ENCODE measurements around the gene NPRL2.

The NPRL2 gene

DNA sequence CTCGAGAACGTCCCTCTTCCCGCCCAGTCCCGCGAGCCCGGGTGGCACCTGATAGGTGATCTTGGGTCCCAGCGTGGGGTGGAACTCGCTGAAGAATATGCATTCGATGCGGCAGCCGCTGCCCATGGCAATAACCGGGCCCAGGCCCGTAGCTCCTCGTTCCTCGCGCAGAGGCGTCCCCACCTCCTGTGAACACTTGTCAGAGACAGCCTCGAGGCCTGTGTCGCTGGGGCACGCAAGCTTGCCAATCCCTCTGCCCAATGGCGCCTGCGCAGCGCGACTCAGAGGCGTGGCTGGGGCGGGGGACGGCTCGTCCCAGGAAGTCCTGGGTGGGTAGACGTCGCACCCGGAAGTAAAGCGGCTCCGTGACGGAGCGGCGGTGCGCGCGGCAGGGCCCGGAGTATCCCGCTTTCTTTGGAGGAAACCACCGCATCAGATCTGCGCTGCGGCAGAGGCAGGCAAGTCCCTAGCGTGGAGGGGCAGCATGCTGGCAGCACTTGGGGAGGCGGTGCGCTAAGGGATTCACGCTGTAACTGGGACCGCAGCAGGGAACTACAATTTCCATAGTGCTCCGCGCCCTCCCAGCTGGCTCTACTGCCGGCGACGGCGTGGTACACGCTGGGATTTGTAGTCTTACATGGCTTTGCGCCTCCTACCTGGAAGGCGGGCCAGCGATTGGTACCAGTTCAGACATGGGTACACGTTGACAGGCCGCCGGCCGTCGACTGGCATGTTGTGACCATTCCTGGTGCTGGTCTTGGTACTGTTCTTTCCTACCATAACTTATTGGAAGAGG is at the start of gene NPRL2, which contains the start of gene CYB561D2:
NPRL2 (minus strand) TSS at position 249 of the 796 bp plus-strand sequence; CDS start at position 126, 123 bp downstream.
CYB561D2 (plus strand) TSS at position 336 of the 796 bp plus-strand sequence. CDS start 572 bp downstream, outside the sequence.
- peak; percentile 73 to 91 for DNase-seq

DNA sequence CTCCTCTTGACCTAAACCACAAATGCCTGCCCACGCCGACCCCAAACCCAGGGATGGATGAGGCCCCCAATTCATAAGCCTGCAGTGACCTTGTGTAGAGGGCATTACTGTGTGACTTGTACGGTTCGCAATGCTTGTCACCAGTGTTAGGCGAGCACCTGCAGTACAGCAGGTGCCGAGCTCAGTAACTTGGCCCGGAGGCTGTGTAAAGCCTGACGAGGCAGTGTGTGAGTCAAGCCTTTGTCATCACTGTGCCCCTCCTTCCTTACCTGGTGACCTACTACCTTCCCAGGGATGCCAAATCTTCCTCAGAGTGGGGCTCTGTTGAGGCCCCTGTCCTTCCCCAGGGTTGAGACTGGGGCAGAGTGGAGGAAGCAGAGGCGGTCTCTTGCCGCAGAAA is 45.9 kb upstream of the NPRL2 start:
- no peak for DNase-seq

DNA sequence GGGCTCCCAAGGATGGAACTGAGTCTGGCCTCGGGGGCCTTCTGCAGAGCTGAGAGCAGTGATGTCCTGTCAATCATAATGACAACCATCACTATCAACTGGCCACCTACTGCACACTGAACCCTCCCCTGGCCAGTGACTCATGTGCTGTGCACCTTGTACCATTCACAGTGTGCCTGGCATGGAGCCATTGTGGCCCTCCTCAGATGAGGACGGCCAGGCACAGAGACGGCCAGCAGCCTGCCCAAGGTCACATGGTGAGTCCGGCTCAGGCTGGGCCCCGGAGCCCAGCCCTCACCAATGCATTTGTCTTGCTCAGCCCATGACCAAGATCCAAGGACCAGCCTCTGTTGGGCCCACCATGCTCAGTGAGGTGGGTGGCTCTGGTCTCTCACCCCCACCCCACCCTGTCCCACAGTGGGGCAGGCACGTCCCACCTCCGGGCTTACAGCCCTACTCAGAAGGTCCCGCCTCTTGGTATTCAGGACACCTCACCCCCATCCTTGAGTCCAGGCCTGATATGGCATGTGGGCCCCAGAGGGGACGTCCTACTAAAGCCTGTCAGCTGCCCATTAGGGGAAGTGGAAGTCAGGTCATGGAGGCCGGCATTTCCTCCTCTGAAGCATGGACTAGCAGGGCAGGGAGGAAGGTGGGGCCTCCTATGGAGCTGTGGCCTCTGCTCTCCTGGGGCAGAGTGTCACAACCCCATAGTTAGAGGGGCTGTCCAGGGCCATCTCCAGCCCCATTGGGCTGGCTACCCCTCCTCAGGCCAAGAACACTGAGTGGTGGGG is 44.7 kb upstream of the NPRL2 start:
- DNase-seq: no peak

DNA sequence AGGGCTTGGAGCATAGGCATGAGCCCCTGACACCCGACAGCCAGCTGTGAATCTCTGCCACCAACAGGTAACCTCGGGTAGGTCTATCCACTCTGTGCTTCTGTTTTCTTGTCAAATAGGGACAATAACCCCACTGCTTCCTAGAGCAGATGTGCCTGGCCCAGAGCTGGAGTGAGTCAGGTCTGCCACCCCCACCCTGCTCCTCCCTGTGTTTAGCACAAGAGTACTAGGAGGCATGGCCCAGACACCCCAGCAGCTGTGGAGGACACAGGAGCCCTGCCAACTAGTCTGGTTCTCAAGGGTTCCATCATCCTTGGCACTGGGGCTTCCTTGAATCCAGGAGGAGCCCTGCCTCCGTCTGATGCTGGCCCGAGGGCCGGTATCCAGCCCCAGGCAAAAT is 42.5 kb upstream of the NPRL2 start:
- DNase-seq: no peak

DNA sequence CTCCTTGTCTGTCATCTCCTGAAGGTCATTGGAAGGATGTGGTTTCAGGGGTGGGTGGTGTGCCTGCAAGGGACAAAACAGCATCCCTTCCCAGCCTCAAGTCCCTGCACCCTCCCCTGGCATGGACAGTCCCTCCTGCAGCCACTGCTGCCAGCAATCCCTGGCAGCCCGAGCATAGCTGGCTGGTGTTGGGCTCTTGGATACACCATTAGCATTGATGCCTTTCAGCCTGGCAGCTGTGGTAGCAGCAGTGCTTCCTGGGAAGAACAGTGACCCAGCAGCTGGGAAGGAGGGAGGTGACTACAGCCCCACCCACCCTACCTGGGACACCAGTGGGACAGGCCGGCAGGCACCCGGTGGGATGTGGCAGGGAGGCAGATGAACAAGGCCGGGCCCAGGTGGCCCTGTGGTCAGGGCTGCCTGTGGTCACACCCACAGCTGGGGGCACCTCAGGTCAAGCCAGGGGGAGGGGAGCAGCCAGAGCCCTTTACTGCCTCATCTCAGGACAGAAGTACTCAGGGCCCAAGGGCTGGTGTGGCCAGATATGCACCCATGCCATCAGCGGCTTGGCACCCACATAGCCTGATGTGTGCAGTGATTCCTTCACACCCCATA is 41.6 kb upstream of the NPRL2 start:
- DNase-seq: peak; percentile 8 to 45

DNA sequence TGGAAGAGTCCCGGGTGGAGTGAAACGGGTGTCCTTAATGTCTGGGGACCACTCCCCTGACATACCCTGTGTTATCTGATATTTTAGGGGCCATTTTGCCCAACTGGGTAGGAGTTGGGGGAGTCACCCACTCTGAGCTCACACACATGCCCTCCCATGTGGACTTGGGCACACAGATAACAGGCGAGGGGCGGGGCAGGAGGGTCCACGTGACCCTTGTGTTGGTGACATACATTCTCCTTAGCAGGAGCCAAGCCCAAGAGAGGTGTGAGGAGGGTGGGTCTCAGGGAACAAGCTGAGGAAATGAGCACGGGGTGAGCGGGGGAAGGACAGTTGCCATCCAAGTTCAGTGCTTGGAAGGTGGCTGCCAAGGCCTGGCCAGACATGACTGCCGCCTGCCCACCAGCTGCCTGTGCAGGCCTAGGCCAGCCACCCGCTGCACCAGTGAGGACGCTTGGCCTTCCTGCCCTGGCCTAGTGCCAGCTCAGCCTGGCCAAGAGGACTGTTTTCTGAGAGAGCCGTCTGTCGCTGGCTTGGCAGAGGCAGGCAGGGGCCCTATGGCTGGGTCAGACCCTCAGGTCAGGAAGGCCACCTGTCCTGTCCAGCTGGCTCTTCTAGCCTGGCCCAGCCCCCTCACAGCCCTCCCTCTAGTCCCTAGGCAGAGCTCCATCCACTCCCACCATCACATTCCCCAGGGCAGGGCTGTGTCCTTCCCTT is 40.1 kb upstream of the NPRL2 start:
- DNase-seq: peak; percentile 19 to 88

DNA sequence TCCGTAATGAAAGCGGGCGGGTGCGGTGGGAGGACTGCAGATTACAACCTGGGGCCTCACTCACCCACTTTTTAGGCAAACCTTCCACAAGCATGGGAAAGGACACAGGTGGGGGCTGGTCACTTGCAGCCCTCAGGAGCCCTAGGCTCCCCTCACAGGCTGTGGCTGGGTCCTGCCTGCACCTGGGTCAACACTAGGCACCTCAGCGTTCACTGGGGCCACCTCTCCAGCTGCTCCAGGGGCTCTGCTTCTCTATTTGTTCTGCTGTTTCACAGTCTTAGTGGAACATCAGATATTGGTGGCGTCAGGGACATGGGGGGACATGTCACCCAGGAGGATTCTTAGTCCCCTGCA is 38.8 kb upstream of the NPRL2 start:
- DNase-seq: no peak

DNA sequence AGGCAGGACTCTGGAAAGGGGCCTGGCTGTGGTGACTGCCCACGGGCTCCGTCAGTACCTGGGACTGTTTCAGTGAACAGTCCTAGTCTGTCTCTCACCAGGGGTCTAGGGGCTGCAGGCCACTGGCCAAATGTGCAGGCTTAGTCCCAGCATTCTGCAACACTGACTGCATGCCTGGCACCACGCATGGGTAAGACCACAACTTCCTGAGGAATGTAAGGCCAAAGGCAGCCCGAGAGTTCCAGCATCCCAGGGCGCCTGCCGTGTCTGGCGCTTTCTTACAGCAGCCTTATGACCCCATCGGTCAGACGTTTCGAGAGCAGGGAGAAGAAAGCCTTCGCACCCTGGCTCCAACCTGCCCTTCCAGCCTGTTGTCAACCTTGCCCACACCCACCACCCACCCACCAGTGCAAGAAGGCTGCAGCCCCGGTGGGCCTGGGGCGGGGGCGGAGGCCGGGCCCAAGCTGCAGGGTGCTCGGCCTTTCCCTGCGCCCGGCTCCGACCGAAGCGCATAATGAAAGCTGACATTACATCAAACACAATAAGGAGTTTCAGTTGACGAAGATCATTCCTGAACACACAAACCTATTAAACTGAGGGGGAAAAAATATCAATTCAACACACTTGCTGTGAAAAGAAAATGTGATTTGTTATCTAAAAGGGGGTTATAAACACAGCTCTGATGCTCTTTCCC is 38.3 kb upstream of the NPRL2 start:
- no peak for DNase-seq

DNA sequence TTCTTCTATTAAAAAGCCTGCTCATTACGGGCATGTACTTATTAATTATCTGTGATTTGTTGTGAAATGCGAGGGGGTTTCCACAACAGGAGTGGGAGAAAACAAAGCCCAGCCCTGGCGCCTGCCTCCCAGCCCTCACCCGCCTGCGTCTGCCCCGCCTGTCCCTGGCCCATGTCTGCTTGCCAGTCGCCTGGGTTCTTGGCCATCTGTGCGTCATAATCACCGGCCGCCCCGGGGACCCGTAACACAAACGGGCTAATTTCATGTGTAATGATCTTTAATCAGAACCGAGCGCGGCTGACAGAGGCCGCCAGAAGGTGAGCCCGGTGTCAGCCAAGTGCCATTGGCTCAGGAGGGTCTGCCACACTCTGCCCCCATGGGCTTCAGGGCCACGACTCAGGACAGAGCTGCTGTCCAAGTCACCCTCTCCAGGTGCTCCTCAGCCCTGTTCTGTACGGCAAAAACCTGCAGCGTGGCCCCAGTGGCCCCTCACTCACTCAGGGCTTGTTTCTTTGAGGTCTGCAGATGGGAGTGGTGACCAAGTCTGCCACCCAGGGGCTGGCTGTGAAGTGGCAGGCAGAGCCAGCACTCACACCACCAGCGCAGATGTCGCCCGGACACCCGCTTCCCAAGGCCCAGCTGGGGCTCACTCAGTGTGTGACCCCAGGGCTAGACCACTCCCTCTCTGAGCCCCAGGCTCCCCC is 37.6 kb upstream of the NPRL2 start:
- DNase-seq: peak in 1 of 2 experiments; percentile 6

DNA sequence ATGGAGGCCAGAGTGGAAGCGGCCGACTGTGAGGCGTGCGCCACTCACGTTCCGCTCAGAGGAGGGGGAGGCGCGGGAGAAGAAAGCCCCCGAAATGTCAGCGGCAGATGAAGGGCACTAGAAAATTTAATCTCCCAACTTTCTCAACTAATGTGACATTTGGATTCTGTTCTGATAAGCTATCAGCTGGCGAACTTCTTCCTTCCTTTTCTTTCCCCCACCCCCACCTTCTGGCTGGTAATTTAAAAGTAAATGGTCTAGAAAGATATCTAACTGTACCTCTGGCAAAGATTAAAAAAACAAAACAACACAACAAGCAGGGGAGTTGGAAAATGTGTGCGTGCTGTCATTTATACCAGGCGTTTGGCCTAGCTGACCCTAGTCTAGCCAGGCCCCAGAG is 35.2 kb upstream of the NPRL2 start:
- DNase-seq: no peak

DNA sequence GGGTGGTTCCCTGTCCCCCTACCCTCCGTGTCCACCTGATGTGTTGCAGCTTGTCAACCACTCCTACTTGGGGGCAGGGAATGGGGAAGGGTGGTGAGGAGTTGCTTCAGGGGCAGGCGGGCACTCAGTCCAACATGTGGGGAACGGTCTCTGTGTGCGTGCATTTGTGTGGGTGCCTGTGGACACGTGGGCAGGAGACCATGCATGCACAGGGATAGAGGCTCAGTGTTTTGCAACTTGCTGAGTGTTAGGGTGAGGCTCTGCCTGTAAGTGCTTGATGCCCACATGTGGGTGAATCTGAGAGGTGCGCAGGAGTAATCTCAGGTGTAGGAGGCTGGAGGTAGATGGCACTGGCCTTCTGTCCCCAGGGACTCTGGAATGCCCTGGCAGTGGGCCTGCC is 33.2 kb upstream of the NPRL2 start:
- DNase-seq: no peak

DNA sequence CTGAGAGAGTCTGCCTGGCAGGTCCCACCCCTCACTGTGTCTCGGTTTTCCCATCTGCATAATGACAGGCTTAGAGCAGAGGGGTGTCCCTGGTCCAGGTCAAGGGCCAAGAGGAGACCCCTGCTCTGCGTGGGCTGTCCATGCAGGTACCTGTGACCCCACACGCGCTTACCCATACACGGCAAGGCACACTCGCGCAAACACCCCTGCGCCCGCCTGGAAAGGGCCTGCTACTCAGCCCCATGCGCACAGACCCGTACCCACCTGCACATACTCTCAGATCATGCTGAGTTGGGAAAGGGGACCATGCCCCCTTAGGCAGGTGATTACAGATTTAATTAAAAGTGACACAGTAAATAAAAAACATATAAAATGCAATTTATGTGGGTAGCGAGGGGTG is 32.1 kb upstream of the NPRL2 start:
- no peak for DNase-seq

DNA sequence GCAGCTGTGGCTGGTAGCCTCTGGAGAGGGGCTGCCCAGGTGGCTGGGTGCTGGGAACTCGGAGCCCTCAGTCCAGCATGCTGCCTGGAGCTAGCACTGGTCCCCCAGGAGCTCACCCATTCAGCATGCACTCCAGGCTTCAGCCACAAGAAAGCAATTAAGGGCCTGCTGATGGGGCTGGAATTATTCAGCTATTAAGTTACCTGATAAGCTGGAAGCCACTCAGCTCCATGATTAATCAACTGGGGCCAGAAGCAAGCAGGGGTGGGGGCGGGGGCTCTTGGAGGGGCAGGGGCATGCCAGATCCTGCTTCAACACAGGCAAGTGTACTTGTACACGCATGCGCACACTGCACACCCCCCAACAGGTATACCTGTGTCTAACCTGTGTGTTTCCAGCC is 30.8 kb upstream of the NPRL2 start:
- DNase-seq: no peak

DNA sequence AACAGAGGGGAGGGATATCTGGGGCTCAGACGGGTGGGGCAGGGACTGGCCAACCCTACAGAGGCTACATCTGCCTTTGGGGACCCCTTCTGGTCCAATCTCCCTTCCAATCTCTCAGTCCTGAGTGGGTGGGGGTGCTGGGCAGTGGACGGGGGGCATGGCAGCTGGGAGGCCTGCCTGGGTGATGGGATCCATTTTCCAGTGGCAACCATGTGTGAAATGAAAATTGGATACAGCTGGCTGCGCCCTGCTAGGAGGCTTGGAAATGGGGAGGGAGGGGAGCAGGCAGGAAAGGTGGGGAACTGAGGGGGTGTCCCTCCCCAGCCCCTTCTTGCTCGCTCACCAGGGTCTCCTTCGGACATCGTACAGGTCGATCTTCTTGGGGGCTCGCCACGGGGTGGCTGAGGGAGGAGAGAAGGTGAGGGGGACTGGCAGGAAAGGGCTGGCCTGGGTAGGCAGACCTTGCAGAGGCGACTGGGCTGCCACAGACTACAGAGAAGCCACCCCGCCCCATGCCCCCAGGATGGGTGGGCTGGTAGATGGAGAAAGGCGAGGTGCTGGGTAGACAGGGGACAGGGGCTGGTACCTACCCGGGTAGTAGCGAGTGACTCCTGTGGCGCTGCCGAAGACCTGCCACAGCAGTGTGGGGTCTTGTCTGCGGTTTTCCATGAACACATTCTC is 30.0 kb upstream of the NPRL2 start:
- no peak for DNase-seq

DNA sequence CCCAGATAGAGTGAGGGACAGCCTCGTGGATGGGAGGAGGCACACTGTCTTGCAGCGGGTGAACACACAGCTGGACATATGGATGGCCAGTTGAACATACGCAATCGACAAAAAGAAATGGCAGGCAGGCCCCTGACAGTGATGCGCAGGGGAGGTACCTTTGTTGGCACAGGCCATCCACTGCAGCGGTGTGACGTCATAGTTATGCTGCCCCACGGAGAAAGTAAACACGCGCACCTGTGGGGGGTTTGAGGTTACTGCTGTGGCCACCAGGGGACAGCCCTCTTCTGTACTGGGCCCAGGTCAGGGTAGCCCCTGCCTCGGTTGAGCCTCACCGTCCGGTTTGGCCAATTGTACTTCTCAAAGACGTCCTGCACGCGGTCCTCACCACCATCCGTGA is 28.2 kb upstream of the NPRL2 start:
- no peak for DNase-seq

DNA sequence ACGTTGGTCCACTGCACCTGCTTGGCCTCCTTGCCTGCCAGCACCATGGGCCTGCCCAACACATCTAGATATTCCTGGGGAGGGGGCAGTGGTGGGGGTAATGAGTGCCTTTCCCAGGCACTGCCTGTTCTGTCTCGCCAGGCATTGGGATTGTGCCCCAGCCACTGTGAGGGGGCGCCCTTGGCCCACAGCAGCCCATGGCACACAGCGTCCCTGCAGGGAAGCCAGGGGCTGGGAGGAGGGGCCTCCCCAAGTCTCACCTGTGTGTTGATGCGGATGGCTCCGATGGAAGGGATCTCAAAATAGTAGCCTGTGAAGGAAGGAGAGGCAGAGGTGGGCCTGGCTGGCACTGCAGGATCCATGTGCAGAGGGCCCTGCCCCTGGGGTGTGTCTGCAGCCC is 27.4 kb upstream of the NPRL2 start:
- DNase-seq: no peak

DNA sequence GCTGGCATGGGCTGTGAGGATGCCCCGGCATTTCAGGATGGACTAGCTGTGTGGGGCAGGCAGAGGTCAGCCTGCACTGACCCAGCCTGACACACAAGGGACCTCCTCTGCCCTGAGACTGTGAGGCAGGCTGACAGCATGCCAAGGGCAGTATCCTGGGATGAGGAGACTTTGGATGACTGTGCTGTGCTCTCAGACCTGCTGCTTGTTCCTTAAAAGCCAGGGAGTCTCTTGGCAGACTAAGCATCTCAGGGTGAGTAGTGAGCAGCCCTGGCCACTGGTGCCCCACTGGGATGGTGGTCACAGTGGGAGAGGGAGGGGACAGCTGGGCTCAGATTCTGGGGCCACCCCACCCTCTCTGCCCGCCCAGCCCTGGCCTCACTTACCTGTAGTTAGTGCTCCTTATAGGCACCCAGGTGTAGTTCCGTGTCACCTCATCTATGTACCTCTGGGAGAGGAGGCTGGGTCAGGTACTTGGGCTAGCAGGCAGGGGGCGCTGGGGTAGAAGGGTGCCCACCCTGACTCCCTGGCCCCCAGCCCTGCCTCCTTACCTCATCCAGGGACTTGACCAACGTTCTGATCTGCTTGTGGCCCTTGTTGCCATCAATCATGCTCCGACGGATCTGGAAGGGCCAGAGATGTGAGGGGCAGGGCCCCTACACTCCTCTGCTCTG is 24.8 kb upstream of the NPRL2 start:
- no peak for DNase-seq

DNA sequence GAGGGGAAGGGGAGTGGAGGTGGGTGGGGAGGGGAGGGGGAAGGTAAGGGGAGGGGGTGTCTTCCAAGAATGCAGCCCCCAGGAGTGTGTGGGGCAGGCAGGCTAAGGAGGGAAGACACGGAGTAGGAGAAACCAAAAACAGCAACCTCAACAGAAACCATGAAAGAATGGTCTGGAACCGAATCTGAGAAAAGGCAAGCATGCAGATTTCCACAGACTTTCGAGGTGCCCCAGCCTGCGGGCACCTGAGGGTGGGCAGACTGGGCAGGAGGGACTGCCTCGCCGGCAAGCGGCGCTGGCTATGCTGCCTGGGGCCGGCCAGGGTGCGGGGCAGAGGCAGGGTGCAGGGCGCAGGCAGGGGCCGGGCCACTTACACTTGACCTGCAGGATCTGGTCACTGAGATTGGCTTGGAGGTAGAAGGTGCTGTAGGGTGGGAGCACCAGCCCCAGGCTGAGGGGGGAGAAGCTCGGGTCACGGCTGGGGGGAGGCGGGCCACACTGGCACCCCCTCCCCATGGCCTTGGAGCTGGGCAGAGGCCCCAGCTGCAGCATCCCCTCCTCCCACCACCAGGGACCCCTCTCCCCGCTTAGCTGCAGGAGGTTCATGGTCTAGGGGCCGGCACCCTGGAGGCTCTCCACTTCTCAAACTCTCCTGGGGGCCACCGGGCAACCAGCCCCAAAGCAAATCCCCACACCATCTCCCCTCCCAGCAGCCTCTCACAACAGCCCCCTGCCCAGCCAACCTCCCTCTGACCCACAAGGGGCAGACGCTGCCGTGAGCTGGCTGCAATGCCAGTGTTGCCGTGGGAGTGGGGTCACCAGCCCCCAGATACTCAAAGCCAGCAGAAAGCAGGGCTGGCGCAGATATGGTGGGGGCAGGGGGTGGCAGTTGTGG is 24.0 kb upstream of the NPRL2 start:
- no peak for DNase-seq

Data from NCI-H446 (cell line).